ENCODE data around the gene TET2. TPM values are rescaled to one million over a fixed set of nuclear protein-coding genes. Genes with fewer than 3 reads are reported as not detected.
A peak's percentile ranks its signal among the peaks of the same experiment; 100 is the strongest.

The TET2 gene
- total RNA-seq, 2 donors from 2014 or later, result 41.8 to 87.4 TPM

DNA sequence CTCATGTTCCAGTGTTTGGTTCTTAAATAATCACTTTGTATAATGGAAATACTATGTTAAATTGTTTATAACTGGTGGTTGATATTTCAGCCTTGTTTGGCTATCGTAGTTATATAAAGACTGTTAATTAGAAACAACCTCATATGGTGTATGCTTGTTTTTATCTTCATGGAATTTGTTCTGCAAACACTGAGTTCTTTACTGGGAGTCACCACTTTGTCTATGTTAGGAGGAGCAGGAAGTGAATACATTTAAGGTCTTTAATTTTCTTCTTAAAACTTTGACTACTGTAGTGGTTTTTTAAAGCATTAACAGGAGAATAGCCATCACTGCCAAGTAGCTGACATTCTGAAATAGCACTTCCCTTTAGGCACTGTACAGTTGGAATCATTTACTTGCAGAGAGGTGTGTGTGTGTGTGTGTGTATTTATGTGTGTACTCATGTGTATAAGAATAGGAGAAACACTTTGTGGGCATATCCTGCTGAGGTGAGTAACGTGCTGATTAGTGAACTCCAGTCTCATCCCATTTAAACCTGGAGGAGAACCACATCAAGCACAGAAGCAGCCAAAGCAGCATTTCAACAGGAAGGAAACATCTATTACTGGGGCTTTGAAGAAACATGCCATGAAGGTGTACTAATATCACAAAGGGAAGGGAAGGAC lies 37.8 kb downstream of the TET2 start:
- no peaks in the 10 kb centered on the region for H3K9me3 Mint-ChIP-seq
- ATAC-seq (replicated peaks), result no peak
- H3K4me3 Mint-ChIP-seq, result no peak overlapping the region
- peak overlapping the region; percentile 18 for H3K27ac Mint-ChIP-seq
- no peaks in the 10 kb centered on the region for H3K27me3 Mint-ChIP-seq
- H3K4me1 Mint-ChIP-seq, result peaks cover 45% of the 10 kb centered on the region
- H3K36me3 Mint-ChIP-seq (ENCODE audit: low read depth), result peaks cover 61% of the 10 kb centered on the region

- Mint-ChIP-seq H3K9me3 (no peaks in the 10 kb centered on the region), H3K27me3 (no peaks in the 10 kb centered on the region), H3K36me3 (ENCODE audit: low read depth) (peaks cover 65% of the 10 kb centered on the region), H3K4me3 (no peak overlapping the region), H3K27ac (no peak overlapping the region), H3K4me1 (peaks cover 50% of the 10 kb centered on the region)
- peak; percentile 45 for ATAC-seq (replicated peaks)
These were observed 40.1 kb downstream of the TET2 start for GRCh38 chr4:105186701-105187161.

GRCh38 chr4:105189855-105190650 lies 43.4 kb downstream of the TET2 start:
- H3K27me3 Mint-ChIP-seq, result no peaks in the 10 kb centered on the region
- no peak for ATAC-seq (replicated peaks)
- peak overlapping the region; percentile 47 for H3K4me3 Mint-ChIP-seq
- H3K36me3 Mint-ChIP-seq (ENCODE audit: low read depth), result peaks cover 80% of the 10 kb centered on the region
- peak overlapping the region; percentile 73 for H3K27ac Mint-ChIP-seq
- peaks cover 56% of the 10 kb centered on the region for H3K4me1 Mint-ChIP-seq
- no peaks in the 10 kb centered on the region for H3K9me3 Mint-ChIP-seq

DNA sequence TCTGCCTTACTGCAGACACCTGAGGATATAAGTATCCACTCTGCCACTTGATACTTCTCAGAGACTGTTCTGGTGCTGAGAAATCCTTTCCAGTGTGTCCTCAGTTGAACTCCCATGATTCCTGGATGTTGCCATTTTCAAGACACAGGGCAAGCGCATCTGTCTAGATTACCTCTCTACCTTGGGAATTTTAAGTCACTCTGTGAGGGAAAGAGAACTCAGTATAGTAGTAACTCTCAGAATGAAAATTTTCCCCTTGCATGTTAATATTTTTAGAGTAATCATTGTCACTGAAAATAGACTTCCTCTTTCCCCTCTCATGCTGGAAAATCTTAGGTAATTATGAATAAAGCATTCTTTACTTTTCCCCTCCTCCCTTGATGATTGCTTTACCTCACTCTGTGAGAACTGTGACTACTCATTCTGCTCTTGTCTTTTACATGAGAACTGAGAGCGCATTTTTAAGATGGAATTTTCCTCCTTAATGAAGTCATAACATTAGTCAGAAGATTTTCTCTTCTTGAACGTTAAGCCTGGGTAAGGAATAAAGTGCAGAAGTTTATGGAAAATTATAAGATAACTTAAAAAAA lies 45.0 kb downstream of the TET2 start:
- Mint-ChIP-seq H3K27me3 (no peaks in the 10 kb centered on the region), H3K27ac (peak overlapping the region; percentile 73), H3K4me3 (peak overlapping the region; percentile 47), H3K9me3 (no peaks in the 10 kb centered on the region), H3K36me3 (ENCODE audit: low read depth) (peaks cover 89% of the 10 kb centered on the region), H3K4me1 (peaks cover 65% of the 10 kb centered on the region)
- ATAC-seq (replicated peaks), result peak; percentile 82

- Mint-ChIP-seq H3K4me1 (peaks cover 67% of the 10 kb centered on the region), H3K27me3 (no peaks in the 10 kb centered on the region), H3K27ac (peak overlapping the region; percentile 73), H3K4me3 (peak overlapping the region; percentile 47), H3K36me3 (ENCODE audit: low read depth) (peaks cover 95% of the 10 kb centered on the region), H3K9me3 (no peaks in the 10 kb centered on the region)
- ATAC-seq (replicated peaks), result no peak
These were observed 45.8 kb downstream of the TET2 start for GRCh38 chr4:105192474-105192873.

GRCh38 chr4:105192910-105193309 lies 46.2 kb downstream of the TET2 start:
- no peak overlapping the region for H3K4me3 Mint-ChIP-seq
- no peaks in the 10 kb centered on the region for H3K9me3 Mint-ChIP-seq
- H3K4me1 Mint-ChIP-seq, result peaks cover 65% of the 10 kb centered on the region
- peaks cover 93% of the 10 kb centered on the region for H3K36me3 Mint-ChIP-seq (ENCODE audit: low read depth)
- ATAC-seq (replicated peaks), result no peak
- H3K27me3 Mint-ChIP-seq, result no peaks in the 10 kb centered on the region
- H3K27ac Mint-ChIP-seq, result no peak overlapping the region

- no peaks in the 10 kb centered on the region for H3K27me3 Mint-ChIP-seq
- H3K36me3 Mint-ChIP-seq (ENCODE audit: low read depth), result peaks cover 93% of the 10 kb centered on the region
- no peaks in the 10 kb centered on the region for H3K9me3 Mint-ChIP-seq
- H3K27ac Mint-ChIP-seq, result no peak overlapping the region
- peaks cover 59% of the 10 kb centered on the region for H3K4me1 Mint-ChIP-seq
- ATAC-seq (replicated peaks), result no peak
- no peak overlapping the region for H3K4me3 Mint-ChIP-seq
These were observed 46.9 kb downstream of the TET2 start for GRCh38 chr4:105193536-105193935.

DNA sequence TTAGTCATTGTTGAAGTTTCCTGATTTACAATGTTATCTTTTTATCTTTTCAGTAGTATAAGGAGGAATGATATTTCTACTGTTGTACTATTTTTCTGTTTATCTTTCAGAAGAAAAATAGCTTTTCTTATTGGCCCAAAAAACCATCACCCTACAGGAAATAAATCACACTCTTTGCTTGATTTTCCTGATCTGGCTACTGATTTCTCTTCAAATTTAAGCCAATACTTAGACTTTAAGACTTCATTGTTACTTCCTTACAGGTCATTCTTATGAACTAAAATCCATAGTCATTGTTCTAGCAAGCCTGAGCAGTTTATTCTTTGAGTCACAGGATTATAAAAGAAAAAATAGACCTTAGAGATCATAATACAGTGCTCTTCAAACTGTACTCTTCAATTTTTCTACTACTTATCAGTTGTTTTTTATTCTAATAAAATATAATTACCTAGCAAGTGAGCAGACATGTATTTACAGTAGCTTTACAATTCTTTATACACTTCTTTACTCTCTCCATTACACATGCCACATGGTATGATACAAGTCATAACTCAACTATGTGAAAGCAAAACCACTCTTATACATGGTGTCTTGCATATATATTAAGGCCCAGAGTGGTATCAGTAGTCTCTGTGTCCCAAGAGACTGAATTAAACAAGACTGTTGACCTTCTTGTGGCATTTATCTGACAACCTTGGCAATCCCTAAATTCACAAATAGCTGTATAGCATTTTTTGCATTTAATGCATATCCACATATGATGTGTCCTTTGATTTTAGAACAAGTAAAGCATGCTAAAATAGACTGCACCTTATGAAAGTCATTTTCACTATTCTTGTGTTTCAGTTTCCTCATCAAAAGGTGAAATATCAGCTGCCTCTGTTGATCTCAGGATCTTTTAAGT lies 47.9 kb downstream of the TET2 start:
- Mint-ChIP-seq H3K27me3 (no peaks in the 10 kb centered on the region), H3K4me1 (peaks cover 52% of the 10 kb centered on the region), H3K4me3 (peak overlapping the region; percentile 20), H3K9me3 (no peaks in the 10 kb centered on the region), H3K36me3 (ENCODE audit: low read depth) (peaks cover 95% of the 10 kb centered on the region), H3K27ac (peak overlapping the region; percentile 48)
- peak; percentile 65 for ATAC-seq (replicated peaks)

DNA sequence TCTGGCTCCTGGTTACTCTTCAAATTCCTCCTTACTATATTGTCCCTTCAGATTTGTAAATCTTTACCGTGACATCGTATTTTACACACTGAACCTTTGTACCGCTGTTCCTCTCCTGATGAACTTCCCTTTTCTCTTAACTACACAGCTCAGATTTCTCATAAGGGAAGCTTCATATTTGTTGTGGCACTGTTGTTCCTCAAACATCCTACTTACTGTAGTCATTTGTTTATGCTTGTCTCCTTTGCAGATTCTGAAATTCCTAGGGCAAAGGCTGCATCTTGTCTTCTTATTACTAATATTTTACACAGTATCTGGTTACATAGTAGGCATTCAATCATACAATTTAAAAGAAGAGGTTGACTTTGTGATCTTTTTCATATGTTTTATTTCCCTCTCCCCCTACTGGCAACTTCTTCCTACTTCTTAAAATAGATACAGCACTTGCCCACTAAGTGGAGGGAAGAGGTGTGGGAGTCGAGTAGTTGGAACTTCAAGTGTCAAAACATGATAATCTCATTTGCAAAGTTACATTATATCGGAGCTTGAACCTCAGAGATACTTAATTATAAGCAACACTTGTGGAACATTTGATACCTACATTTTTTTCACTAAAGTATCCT lies 50.0 kb downstream of the TET2 start:
- no peak for ATAC-seq (replicated peaks)

GRCh38 chr4:105197777-105198176 lies 51.1 kb downstream of the TET2 start:
- Mint-ChIP-seq H3K4me3 (no peak overlapping the region), H3K4me1 (peaks cover 34% of the 10 kb centered on the region), H3K27ac (no peak overlapping the region), H3K36me3 (ENCODE audit: low read depth) (peaks cover 96% of the 10 kb centered on the region), H3K27me3 (no peaks in the 10 kb centered on the region), H3K9me3 (no peaks in the 10 kb centered on the region)
- no peak for ATAC-seq (replicated peaks)

More for the DNA sequence above, 50.0 kb downstream of the TET2 start:
- Mint-ChIP-seq H3K4me1 (peaks cover 35% of the 10 kb centered on the region), H3K36me3 (ENCODE audit: low read depth) (peaks cover 93% of the 10 kb centered on the region), H3K4me3 (no peak overlapping the region), H3K27me3 (no peaks in the 10 kb centered on the region), H3K27ac (no peak overlapping the region), H3K9me3 (no peaks in the 10 kb centered on the region)

DNA sequence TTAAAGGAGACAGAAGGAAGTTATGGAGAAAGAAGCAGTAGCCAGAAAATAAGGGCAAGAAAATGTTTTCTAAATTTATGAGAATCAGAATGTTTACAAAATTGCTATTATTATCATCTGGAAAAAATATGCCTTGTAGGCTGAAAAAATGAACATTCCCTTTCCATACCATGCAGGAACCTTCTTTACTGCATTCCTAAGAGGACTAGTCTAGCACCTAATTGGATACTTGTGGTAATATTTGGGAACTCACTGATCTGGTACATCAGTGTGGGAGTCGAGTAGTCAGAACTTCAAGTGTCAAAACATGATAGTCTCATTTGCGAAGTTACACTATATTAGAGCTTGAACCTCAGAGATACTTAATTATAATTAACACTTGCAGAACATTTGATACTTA lies 51.9 kb downstream of the TET2 start:
- Mint-ChIP-seq H3K27me3 (no peaks in the 10 kb centered on the region), H3K36me3 (ENCODE audit: low read depth) (peaks cover 95% of the 10 kb centered on the region), H3K9me3 (no peaks in the 10 kb centered on the region), H3K4me3 (no peak overlapping the region), H3K4me1 (peaks cover 31% of the 10 kb centered on the region), H3K27ac (no peak overlapping the region)
- no peak for ATAC-seq (replicated peaks)

GRCh38 chr4:105206214-105206613 lies 59.5 kb downstream of the TET2 start:
- no peak for ATAC-seq (replicated peaks)
- H3K27me3 Mint-ChIP-seq, result no peaks in the 10 kb centered on the region
- H3K36me3 Mint-ChIP-seq (ENCODE audit: low read depth), result peaks cover 83% of the 10 kb centered on the region
- H3K4me3 Mint-ChIP-seq, result no peak overlapping the region
- no peaks in the 10 kb centered on the region for H3K9me3 Mint-ChIP-seq
- H3K27ac Mint-ChIP-seq, result no peak overlapping the region
- H3K4me1 Mint-ChIP-seq, result peaks cover 24% of the 10 kb centered on the region

- Mint-ChIP-seq H3K27ac (no peak overlapping the region), H3K9me3 (no peaks in the 10 kb centered on the region), H3K27me3 (no peaks in the 10 kb centered on the region), H3K36me3 (ENCODE audit: low read depth) (peaks cover 80% of the 10 kb centered on the region), H3K4me1 (peaks cover 29% of the 10 kb centered on the region), H3K4me3 (no peak overlapping the region)
- no peak for ATAC-seq (replicated peaks)
These were observed 60.7 kb downstream of the TET2 start for GRCh38 chr4:105207386-105207785.

- Mint-ChIP-seq H3K27ac (no peak overlapping the region), H3K27me3 (no peaks in the 10 kb centered on the region), H3K4me3 (no peak overlapping the region), H3K4me1 (peaks cover 22% of the 10 kb centered on the region), H3K36me3 (ENCODE audit: low read depth) (peaks cover 78% of the 10 kb centered on the region), H3K9me3 (no peaks in the 10 kb centered on the region)
- no peak for ATAC-seq (replicated peaks)
These were observed 61.9 kb downstream of the TET2 start for GRCh38 chr4:105208561-105208960.
